Ovary (tissue), 3 donors: ENCODE results near the gene CIAO3.

ENCODE experiments used
- EP300 ChIP-seq: sonication (generic); formaldehyde crosslinking; IDR thresholded peaks from one replicate; pipeline ENCODE4 v1.6.1; 2017; ENCODE audit warnings: antibody characterized with exemption
- POLR2A ChIP-seq: fragments of 450-650 bp; IDR thresholded peaks from one replicate; pipeline ENCODE4 v1.6.1; 2017; ENCODE audit warnings: antibody characterized with exemption, mild to moderate bottlenecking, moderate library complexity
- TF ChIP-seq, protein P1 (sequence below), 3 donors: fragments of 450-650 bp in 2 of 3; fragments of 200-600 bp in 1 of 3; IDR thresholded peaks; one replicate each; pipeline versions ENCODE4 v1.5.1 to v1.8.0; 2016 to 2022; ENCODE audit warnings: antibody characterized with exemption in 3 of 3, mild to moderate bottlenecking in 1 of 3
- donor health status: DM: no; HTN: no; CAD: no.

DNA sequence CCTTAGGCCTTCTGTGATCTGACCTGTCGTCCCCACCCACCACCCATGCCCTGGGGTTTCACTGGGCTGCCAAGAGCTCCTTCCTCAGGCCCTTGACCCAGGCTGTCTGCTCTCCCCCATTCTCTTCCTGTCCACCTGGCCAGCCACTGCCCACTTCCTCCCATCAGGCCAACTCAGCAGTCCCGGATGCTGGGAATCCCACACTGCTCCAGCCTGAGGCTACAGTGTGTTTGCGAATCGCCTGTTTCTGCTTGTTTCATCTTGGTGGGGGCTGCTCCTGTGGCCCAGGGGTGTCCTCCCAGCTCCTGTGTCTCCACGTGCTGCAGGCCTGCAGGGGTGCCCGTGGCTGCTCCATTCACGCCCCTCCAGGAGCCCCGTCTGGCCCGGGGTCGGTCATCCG lies 26.7 kb downstream of the CIAO3 start:
- TF ChIP-seq, protein P1, sequence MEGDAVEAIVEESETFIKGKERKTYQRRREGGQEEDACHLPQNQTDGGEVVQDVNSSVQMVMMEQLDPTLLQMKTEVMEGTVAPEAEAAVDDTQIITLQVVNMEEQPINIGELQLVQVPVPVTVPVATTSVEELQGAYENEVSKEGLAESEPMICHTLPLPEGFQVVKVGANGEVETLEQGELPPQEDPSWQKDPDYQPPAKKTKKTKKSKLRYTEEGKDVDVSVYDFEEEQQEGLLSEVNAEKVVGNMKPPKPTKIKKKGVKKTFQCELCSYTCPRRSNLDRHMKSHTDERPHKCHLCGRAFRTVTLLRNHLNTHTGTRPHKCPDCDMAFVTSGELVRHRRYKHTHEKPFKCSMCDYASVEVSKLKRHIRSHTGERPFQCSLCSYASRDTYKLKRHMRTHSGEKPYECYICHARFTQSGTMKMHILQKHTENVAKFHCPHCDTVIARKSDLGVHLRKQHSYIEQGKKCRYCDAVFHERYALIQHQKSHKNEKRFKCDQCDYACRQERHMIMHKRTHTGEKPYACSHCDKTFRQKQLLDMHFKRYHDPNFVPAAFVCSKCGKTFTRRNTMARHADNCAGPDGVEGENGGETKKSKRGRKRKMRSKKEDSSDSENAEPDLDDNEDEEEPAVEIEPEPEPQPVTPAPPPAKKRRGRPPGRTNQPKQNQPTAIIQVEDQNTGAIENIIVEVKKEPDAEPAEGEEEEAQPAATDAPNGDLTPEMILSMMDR (IDR thresholded peaks at IDR 0.05): no peak
- TF ChIP-seq POLR2A (no peak), EP300 (no peak)
